Measurements from ENCODE around the gene BCR.

DNA sequence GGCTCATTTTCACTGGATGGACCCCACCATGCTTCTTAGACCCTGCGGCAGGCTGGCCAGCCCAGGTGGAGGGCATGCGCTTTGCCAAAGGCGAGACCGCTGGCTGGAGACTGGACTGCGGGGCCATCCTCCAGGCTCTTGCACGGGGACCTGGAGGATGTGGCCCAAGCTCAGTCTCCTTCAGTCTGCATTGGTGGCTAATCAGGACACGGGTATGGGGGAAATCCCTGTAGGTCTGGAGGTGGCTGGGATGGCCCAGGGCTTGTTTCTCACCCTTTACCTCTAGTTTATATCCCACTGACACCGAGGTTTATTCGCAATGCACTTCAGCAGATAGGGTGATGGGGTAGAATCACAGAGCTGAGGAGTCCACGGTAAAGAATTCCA lies 45.0 kb downstream of the BCR start:
- TF ChIP-seq POLR2AphosphoS5 (IDR thresholded peaks at IDR 0.05) = no peak
- TF ChIP-seq, protein P1, sequence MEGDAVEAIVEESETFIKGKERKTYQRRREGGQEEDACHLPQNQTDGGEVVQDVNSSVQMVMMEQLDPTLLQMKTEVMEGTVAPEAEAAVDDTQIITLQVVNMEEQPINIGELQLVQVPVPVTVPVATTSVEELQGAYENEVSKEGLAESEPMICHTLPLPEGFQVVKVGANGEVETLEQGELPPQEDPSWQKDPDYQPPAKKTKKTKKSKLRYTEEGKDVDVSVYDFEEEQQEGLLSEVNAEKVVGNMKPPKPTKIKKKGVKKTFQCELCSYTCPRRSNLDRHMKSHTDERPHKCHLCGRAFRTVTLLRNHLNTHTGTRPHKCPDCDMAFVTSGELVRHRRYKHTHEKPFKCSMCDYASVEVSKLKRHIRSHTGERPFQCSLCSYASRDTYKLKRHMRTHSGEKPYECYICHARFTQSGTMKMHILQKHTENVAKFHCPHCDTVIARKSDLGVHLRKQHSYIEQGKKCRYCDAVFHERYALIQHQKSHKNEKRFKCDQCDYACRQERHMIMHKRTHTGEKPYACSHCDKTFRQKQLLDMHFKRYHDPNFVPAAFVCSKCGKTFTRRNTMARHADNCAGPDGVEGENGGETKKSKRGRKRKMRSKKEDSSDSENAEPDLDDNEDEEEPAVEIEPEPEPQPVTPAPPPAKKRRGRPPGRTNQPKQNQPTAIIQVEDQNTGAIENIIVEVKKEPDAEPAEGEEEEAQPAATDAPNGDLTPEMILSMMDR (IDR thresholded peaks at IDR 0.05) = no peak

Measured in upper lobe of left lung (tissue), 4 donors.